Hematopoietic multipotent progenitor cell treated with erythropoietin and hydrocortisone succinate and interleukin-3 and kit ligand, for 15 days (in vitro differentiated cells): ENCODE results near the gene TDRD10.
A peak's percentile ranks its signal among the peaks of the same experiment; 100 is the strongest.
"Not testable (repeated sequence)": the region's sequence is repeated elsewhere in the genome, so short reads cannot be mapped to it uniquely, and the experiment has no call there.

Source experiments
- DNase-seq: peaks from one replicate; pipeline ENCODE4 v3.0.0-alpha.2; 2015; ENCODE audit warnings: low spot score

The TDRD10 gene

GRCh38 chr1:154479764-154480421, 22.1 kb upstream of the TDRD10 start:
- DNase-seq, result peak; percentile 81

GRCh38 chr1:154481053-154481452, 21.0 kb upstream of the TDRD10 start:
- no peak for DNase-seq

- no peak for DNase-seq
Measured at GRCh38 chr1:154483941-154484803, 17.8 kb upstream of the TDRD10 start.

GRCh38 chr1:154485106-154485505, 16.9 kb upstream of the TDRD10 start:
- no peak for DNase-seq

GRCh38 chr1:154485910-154486496, 16.0 kb upstream of the TDRD10 start:
- no peak for DNase-seq

GRCh38 chr1:154486756-154487155, 15.3 kb upstream of the TDRD10 start:
- DNase-seq, result not testable (repeated sequence)

GRCh38 chr1:154488922-154489321, 13.1 kb upstream of the TDRD10 start:
- DNase-seq, result no peak

- no peak for DNase-seq
Measured at GRCh38 chr1:154489695-154490274, 12.2 kb upstream of the TDRD10 start.

GRCh38 chr1:154490317-154490716, 11.7 kb upstream of the TDRD10 start:
- DNase-seq, result no peak

GRCh38 chr1:154492115-154492514, 9.9 kb upstream of the TDRD10 start:
- no peak for DNase-seq

- no peak for DNase-seq
Measured at GRCh38 chr1:154493276-154493675, 8.7 kb upstream of the TDRD10 start.

- no peak for DNase-seq
Measured at GRCh38 chr1:154495496-154496273, 6.3 kb upstream of the TDRD10 start.

GRCh38 chr1:154496383-154496782, 5.6 kb upstream of the TDRD10 start:
- DNase-seq, result no peak

- no peak for DNase-seq
Measured at GRCh38 chr1:154497026-154497806, 4.8 kb upstream of the TDRD10 start.

GRCh38 chr1:154499446-154499845, 2.6 kb upstream of the TDRD10 start:
- DNase-seq, result no peak

GRCh38 chr1:154500533-154500932, 1.5 kb upstream of the TDRD10 start:
- no peak for DNase-seq

- DNase-seq, result no peak
Measured at GRCh38 chr1:154501423-154502065, 475 bp upstream of the TDRD10 start.

GRCh38 chr1:154502744-154503115, 711 bp downstream of the TDRD10 start:
- DNase-seq, result no peak

GRCh38 chr1:154503898-154504297, 1.9 kb downstream of the TDRD10 start:
- no peak for DNase-seq

GRCh38 chr1:154512760-154513159, 10.7 kb downstream of the TDRD10 start:
- DNase-seq, result no peak
